ENCODE measurements around the gene FBXW7.

Gene FBXW7

DNA sequence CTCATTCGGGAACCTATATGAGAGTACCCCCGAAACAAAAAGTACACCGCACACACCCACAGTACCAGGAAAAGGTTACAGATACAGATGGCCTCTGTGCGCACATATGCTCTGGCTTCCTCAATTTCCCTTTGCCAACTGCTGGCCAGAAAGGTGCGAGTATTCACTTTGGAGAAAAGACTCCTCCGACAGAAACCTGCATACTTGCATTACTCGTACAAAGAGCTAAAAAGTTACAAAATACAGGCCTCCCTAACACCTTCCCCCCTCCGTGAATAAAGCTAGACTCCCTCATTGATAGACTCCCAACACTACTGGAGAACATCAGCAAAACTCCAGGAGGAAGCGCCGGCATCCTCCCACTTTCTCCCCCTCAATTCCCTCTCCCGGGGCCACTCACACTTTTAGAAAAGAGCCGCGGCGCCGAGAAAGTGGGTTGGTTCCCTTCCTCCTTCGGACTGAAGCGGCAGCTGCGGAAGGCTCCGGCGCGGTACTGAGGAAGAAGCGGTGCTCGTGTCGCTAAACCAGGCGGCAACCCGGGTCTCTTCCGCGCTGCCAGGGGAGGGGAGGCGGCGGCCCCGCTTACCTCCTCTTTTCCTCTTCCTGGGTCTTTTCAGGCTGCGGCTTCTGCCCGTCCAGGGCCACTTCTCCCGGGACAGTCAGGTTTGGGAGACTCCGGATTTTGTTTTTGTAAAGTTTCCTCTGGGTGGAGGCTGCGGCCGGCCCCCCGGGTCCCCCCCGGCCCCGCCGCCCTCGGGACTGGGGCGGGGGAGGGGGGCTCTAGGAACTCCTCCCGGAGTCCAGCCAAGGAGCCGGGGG, 1.1 kb downstream of the FBXW7 start:
- no peak for TF ChIP-seq CTCF (IDR thresholded peaks at IDR 0.05; ENCODE audit: insufficient read depth, low read length, missing control alignments)
- CTCF ChIA-PET = interaction anchor here (1.1 to 1.9 kb wide), 2 partner anchors 13 to 34 kb away, joined by 5 read pairs; no protein-coding TSS in a partner anchor
- POLR2A ChIA-PET = no interaction called here
- no peak for DNase-seq (ENCODE audit: low read depth, low spot score)
- peak overlapping the region; percentile 90 for H3K4me3 ChIP-seq (ENCODE audit: low read depth, low read length)

DNA sequence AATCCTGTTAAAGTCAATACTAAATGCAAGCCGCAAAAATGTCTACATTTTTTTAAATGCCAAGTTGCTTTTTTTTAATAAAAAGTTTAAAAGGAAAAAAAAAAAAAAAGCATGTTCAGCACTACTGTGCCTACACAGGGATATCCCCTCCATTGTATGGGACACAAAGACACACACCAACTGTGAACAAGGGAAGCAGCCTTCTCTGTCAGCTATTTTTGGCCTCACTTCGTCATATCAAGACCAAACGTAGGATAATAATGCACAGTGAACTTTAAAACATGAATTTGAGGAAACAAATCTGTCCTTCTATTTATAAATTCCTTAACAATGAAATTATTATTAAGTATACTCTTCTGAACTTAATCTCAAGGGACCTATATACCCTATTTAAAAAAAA, 4.4 kb downstream of the FBXW7 start:
- H3K4me3 ChIP-seq (ENCODE audit: low read depth, low read length) = no peak overlapping the region
- no peak for DNase-seq (ENCODE audit: low read depth, low spot score)
- CTCF ChIA-PET = interaction anchor here (1.2 to 4.0 kb wide), 3 partner anchors 17 to 108 kb away, joined by 3 to 24 read pairs (median 6); no protein-coding TSS in a partner anchor
- no peak for TF ChIP-seq CTCF (IDR thresholded peaks at IDR 0.05; ENCODE audit: insufficient read depth, low read length, missing control alignments)
- POLR2A ChIA-PET = no interaction called here

GRCh38 chr4:152530600-152530999, 5.3 kb downstream of the FBXW7 start:
- POLR2A ChIA-PET = no interaction called here

GRCh38 chr4:152529880-152530279, 6.0 kb downstream of the FBXW7 start:
- DNase-seq (ENCODE audit: low read depth, low spot score) = no peak
- CTCF ChIA-PET = interaction anchor here (0.8 to 4.0 kb wide), 3 partner anchors 14 to 37 kb away, joined by 3 to 24 read pairs (median 3); no protein-coding TSS in a partner anchor
- POLR2A ChIA-PET = no interaction called here
- no peak overlapping the region for H3K4me3 ChIP-seq (ENCODE audit: low read depth, low read length)
- TF ChIP-seq CTCF (IDR thresholded peaks at IDR 0.05; ENCODE audit: insufficient read depth, low read length, missing control alignments) = no peak

More at GRCh38 chr4:152530600-152530999, 5.3 kb downstream of the FBXW7 start:
- no peak overlapping the region for H3K4me3 ChIP-seq (ENCODE audit: low read depth, low read length)
- no peak for DNase-seq (ENCODE audit: low read depth, low spot score)
- CTCF ChIA-PET = interaction anchor here (0.8 to 4.0 kb wide), 4 partner anchors 13 to 36 kb away, joined by 3 to 24 read pairs (median 3); no protein-coding TSS in a partner anchor
- no peak for TF ChIP-seq CTCF (IDR thresholded peaks at IDR 0.05; ENCODE audit: insufficient read depth, low read length, missing control alignments)

DNA sequence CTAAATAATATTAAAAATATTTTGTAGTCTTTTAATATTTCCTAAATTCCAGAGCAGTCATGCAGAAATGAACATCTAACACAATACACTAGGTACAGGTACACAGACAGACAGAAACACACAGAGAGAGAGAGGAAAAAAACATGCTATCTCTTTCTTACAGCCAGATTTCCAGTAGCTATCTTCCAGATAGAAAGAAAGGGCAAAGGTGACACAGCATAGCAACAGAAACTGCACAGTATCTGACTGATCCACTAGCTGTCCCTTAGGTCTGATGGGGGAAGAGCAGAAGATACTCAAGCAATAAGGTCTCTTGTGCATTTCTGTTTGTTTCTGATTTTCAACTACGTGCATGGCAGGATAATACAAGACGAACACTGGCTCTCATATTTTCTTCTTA, 7.8 kb downstream of the FBXW7 start:
- DNase-seq (ENCODE audit: low read depth, low spot score) = no peak
- POLR2A ChIA-PET = no interaction called here

More for the DNA sequence above, 7.8 kb downstream of the FBXW7 start:
- TF ChIP-seq CTCF (IDR thresholded peaks at IDR 0.05; ENCODE audit: insufficient read depth, low read length, missing control alignments) = no peak
- CTCF ChIA-PET = interaction anchor here (1.8 kb wide), 1 partner anchor 27 kb away, joined by 5 read pairs; no protein-coding TSS in a partner anchor
- H3K4me3 ChIP-seq (ENCODE audit: low read depth, low read length) = no peak overlapping the region

Data from AG04449 (cell line).